Activated CD4-positive, alpha-beta T cell treated with anti-CD3 and anti-CD28 coated beads for 48 hours (primary cell): Measurements from ENCODE around the gene FAM110A.
A peak's percentile ranks its signal among the peaks of the same experiment; 100 is the strongest.
"Not testable (repeated sequence)": the region's sequence is repeated elsewhere in the genome, so short reads cannot be mapped to it uniquely, and the experiment has no call there.

Source experiments
- DNase-seq: peaks from one replicate; pipeline ENCODE4 v3.0.0-alpha.2; 2020

FAM110A gene

DNA sequence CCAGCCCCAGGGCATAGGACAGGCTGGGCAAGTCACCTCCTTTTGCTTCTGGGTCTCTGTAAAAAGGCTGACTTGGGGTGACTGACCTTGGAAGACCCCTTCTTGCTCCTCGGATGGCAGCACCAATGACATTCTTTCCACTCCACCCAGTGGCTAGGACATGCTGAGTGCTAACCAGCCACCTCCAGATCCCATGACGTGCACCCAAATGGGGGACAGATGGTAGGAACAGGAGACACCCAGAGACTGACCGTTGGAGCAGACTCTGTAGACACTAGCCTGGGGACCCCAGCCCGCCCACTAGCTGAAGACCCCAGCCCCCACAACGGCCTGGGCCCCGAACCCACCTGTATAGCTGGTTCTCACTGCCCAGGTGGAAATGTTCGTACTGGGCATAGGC lies 44.3 kb downstream of the FAM110A start:
- no peak for DNase-seq

- DNase-seq = peak; percentile 36
Observed at GRCh38 chr20:878511-879307, 45.2 kb downstream of the FAM110A start.

DNA sequence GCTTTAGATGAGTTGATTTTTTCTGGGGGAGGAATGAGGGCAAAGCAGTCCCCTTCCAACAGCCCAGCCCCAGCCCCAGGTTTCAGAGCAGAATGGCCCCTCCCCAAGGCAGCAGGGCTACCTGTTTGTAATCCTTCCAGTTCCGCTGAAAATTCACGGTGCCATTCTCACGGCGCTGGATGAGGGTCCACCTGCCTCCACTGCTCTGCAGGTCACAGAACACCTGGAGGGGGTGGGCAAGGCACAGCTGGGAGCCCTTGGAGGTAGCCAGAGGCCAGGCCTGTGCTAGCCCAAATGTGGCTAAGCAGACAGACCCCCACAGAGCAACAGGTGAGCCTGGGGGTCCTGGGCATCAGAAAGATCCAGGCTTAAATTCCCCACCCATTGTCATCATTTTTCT lies 46.1 kb downstream of the FAM110A start:
- no peak for DNase-seq

DNA sequence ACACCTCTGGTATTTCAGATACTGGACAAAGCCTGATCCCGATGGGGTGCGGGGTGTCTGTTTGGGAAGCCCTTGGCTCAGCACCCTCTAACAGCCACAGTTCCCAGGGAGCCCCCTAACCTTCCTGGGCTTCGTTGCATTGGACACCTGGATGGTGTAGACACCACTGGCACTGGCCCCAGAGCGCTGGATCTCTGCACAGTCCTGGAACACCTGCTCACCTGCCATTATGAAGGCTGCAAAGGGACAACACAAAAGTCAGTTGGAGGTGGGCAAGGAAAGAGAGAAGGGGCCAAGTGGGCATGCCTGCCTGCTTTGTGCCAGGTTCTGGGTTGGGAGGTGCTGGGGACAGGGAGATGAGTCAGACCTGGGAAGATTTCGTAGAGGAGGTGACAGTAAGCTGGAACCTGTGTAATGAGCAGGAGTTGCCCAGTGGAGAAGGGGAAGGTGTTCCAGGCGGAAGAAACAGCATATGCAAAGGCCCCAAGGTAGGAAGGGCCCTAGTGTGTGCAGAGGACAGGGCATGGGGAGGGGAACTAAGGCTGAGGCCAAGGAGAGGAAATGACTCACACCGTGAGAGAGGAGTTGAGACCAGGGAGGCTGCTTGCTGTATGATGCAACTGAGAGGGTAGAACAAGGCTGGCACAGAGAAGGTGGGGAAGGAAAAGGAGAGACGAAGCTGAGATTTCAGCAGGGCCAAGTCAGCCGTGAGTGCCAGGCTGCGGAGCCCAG lies 47.7 kb downstream of the FAM110A start:
- DNase-seq = peak; percentile 44

DNA sequence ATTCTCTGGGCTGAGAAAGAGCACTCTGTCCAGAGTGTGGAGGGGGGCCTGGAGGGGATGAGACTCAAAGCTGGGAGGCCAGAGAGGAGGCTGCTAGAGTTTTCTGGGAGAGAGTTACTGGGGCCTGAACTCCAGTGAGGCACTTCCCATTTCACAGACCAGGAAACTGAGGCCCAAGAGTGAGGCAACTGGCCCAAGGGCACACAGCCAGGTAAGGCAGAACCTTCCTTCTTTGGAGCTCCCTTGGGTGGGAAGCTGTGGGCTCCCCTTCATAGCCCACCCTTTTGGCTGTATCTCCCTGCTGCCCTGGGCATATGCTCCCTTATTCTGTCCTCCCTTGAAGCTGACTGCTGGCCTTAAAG lies 48.2 kb downstream of the FAM110A start:
- DNase-seq = no peak

GRCh38 chr20:884983-885952 lies 51.8 kb downstream of the FAM110A start:
- DNase-seq = peak; percentile 14

DNA sequence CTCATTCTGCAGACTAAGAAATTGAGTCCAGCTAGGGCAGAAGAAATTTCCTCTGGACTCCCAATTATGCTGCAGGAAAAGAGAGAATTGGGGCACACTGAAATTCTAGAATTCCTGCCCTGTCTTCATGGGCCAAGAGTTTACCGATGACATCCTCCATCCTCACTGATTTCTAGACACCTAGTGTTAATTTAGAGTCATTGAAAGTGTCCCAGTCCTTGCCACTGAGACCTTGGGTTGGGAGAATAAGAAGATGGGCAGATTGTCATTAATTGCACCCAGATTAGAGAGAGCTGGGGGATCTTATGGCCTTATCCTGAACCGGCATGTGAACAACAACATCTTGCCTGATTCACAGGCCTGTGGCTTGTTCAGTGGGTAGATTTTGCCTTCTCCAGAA lies 53.6 kb downstream of the FAM110A start:
- DNase-seq = no peak

DNA sequence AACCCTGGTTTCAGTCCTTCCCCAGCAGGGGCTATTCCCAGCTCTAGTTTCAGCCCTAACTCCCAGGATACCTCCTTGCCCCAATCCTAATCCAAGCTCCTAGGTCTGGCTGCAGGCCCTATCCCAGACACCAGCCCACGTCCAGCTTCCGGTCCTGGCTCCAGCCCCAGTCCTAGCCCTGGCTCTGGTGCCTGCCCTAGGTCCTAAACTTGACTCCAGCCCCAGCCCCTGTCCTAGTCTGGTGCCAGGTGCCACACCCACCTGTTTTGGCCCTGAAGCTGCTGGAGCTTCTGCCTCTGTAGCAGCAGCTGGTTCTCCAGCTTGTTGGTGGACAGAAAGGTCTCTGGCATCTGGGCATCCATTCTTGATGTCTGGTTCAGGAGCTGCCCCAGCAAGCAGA lies 54.5 kb downstream of the FAM110A start:
- DNase-seq = no peak

DNA sequence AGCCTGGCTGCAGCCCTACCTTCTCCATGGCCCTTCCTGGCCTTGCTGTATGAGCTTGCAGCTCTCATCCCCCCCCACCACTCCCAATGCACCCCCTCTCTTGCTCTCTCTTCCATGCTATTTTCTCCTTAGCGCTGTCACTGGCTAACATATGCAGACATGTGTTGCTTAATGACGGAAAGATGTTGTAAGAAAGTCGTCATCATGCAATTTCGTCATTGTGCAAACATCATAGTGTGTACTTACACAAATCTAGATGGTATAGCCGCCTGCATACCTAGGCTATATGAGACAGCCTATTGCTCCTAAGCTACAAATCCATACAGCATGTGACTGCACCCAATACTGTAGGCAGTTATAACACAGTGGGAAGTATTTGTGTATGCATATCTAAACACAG lies 55.6 kb downstream of the FAM110A start:
- no peak for DNase-seq

DNA sequence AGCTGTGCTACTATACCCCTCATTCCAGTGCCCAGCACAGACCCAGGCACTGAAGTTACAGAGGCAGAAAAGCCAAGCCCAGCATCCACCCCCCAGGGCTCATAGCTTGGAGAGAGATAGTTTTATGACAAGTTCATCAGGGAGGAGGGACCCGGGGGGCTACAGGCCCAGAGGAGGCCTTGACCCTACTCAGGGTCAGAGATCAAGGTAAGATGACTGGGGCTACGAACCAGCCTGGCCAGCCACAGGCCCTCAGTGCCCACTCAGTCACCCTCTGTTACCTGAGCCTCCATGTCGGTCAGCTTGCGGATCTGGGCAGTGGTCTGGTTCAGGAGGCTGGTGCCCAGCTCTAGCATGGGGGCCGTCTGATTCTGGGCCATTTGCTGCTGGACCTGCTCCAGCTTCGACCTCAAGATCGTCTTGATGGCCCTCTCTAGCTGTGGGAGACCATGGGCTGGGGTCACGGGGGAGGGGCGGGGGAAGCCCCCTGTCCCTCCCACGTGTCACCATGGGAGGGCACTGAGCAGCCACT lies 56.5 kb downstream of the FAM110A start:
- DNase-seq = no peak

DNA sequence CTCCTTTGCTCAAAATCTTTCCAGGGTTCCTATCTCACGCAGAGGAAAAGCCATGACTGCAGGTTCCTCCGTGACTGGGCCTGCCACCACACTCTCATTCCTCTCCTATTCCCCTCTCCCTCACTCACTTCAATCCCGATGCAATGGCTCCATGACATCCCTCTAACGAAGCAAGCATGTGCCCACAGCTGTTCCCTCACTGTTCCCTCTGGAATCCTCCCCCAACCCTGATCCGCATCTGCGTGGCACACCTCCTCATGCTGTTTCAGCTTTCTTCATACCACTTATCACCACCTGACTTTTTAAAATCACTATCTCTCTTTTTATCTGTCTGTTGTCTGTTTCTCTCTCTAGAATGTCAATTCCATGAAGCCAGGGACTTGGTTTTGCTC lies 57.1 kb downstream of the FAM110A start:
- no peak for DNase-seq

DNA sequence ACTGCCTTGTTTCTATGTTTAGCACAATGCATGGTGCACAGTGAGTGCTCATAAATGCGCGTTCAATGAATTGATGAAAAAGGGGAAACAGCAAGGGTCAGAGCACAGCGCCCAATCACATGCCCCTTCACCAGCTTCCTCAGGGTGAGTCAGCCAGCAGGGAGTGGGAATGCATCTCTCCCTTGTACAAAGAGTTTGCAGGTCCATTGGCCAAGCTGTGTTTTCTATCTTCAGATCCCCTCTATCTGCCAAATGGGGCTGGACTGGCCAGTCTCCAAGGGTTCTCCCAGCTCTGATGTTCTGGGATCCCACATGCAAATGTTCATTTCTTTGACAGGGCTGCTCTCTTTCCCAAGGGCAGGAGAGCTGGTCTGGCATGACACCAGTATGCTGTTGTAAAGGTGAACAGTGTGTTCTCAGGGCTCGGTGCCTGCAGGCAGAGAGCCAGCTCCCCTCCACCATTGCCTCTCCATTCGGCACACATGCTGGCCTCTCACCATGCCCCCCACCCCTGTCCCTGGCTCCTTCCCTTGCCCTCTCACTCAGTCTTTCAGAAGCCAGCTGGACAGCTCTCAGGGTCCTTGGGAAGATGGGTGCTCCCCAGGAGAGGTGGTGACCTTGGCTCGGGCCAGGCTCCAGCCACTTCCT lies 57.7 kb downstream of the FAM110A start:
- no peak for DNase-seq

DNA sequence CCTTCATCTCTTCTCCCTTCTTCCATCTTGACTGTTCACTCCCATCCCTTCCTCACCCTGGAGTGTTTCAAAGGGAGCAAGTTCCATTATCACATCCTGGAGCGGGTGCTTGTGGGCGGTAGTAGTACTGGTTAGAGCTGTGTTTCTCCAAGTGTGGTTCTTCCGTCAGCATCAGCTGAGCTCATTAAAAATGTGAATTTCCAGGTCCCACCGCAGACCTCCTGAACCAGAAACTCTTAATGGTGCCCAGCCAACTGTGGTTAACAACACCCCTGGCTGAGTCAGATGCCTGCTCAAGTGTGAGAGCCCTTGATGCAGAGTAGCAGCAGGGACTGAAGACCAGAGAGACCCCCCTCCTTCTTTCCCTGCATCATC lies 58.2 kb downstream of the FAM110A start:
- no peak for DNase-seq

DNA sequence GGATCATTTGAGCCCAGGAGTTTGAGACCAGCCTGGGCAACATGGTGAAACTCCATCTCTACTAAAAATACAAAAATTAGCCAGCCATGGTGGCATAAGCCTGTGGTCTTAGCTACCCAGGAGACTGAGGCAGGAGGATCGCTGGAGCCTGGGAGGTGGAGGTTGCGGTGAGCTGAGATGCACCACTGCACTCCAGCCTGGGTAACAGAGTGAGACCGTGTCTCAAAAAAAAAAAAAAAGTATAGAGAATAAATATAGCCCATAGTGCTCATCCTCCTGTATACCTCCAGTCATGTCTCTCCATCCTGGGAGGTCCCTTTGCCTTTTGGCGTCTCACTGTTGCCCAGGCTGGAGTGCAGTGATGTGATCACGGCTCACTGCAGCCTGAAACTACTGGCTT lies 58.9 kb downstream of the FAM110A start:
- not testable (repeated sequence) for DNase-seq
